H54 (cell line): ENCODE data around the gene P3R3URF.

ENCODE experiments used
- DNase-seq: peaks from one replicate; pipeline ENCODE4 v3.0.0; 2011; ENCODE audit warnings: low spot score, mixed read lengths; ENCODE audit not compliant: insufficient read length
- FAIRE-seq: peaks from 3 replicates; lab custom pipeline; 2011; peaks lifted over from hg19 to GRCh38; lab: Jason Lieb, UNC
- POLR2A ChIP-seq: IDR thresholded peaks from 2 replicates; pipeline ENCODE4 v1.6.1; 2011; ENCODE audit warnings: low read depth, mild to moderate bottlenecking, low read length

P3R3URF gene

DNA sequence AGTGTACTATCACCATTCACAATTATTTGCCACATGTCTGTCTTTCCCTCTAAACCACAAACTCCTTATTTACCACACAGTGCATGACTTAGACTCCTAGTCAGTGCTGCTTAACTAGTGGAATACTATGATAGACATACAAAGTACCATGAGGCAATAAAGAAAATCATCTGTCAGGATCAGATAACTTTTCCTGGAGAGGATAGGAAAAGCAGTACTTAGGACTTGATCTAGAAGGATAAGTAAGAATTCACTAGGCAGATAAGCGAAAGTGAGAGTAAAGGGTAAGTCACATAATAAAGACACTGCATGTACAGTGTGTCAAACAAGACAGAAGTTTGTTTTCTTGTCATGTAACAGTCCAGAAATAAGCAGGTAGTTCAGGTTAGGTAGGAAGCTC, 22.6 kb downstream of the P3R3URF start:
- DNase-seq, result no peak
- no peak for FAIRE-seq
- TF ChIP-seq POLR2A, result no peak

- no peak for TF ChIP-seq POLR2A
- FAIRE-seq (no peak), DNase-seq (no peak)
Measured at GRCh38 chr1:46153228-46153627, 23.1 kb downstream of the P3R3URF start.

DNA sequence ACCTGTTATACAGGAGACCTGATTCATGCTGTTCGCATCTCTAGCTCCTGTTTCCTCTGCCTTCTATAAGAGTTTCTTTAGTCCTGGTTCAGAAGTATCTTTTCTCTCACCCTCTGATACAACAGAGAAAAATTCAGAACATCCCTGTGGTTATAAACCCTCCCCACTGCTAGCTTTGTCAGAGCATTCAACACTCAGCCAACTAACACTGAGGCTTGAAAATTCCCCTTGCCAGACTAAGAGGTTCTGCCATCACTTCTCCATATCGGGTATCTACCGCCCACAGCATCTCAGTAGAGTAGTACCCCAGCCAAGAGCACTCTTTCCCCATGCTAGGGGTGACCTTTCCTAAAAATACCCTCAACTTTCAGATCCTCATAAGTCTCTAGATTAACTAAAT, 24.3 kb downstream of the P3R3URF start:
- DNase-seq (no peak), FAIRE-seq (no peak)
- TF ChIP-seq POLR2A, result no peak

GRCh38 chr1:46150085-46150484, 26.2 kb downstream of the P3R3URF start:
- DNase-seq, result no peak

DNA sequence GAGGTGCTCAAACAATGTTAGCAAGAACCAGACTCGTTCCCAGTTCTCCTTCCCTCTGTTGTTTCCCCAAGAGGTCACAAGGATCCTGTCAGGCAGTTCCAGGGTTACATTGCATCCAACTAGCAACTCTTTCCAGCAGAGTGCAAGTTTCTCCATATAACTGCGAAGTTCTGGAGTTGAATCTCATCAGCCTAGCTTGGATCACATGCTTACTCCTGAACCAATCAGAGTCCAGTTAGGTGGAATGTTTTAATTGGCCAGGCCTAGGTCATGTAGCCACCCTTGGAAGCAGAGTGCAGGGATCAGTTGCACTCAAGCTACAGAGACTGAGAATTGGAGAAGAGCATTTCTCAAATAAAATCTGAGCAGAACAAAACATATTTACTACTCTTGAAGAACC, 28.0 kb downstream of the P3R3URF start:
- no peak for TF ChIP-seq POLR2A
- DNase-seq (no peak), FAIRE-seq (no peak)

More at GRCh38 chr1:46150085-46150484, 26.2 kb downstream of the P3R3URF start:
- TF ChIP-seq POLR2A, result no peak
- no peak for FAIRE-seq

DNA sequence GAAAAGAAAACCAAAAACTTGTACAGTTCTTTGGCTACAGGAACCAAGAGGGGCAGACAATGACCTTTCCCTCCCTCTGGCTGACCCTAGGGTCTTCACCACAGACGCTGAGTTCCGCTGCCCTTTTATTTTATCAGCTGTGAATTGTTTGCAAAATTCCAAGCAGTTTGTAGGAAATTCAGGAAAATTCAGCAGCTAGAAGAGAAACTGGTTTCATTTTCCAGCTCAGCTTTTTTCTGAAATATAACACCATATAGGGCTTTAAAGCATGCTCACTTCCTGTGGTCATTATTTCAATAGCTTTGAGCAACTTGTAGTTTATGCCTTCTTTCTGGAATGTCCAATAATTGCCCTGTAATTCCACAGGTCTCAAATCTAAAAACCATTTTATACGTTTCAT, 38.4 kb downstream of the P3R3URF start:
- DNase-seq (no peak), FAIRE-seq (no peak)
- no peak for TF ChIP-seq POLR2A

- FAIRE-seq (no peak), DNase-seq (no peak)
- TF ChIP-seq POLR2A, result no peak
Measured at GRCh38 chr1:46136711-46137110, 39.6 kb downstream of the P3R3URF start.

DNA sequence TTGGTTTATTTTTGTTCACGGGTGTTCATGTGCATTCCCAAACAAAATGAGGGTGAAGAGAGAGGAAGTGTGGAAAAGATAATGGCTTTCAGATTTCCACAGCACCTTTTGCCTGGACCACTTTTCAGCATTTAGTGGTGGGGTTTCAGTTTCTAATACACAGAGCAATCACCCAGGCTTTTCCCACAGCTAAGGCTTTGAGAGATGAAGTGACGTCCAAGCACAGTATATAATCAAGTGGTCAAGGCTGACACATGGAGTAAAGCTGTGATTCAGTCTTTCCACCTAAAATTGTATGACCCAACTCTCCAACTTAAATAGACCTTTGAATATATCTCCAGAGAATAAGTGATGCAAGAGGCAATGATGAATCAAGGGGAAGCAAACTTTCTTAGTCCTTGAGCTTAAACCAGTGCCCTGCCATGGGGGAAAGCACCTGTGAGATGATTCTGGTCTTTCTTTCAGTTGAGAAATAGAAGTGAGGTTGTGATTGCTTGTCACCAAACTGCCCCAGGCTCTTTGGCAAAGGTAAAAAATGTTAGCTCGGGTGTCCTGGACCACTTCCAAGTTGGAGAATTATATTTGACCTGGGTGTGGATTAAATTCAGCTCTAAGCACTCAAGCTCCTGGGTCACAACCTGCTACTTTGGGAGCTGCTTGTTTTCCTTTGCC, 41.5 kb downstream of the P3R3URF start:
- no peak for TF ChIP-seq POLR2A
- DNase-seq (no peak), FAIRE-seq (no peak)

GRCh38 chr1:46133781-46134350, 42.4 kb downstream of the P3R3URF start:
- DNase-seq (no peak), FAIRE-seq (no peak)
- no peak for TF ChIP-seq POLR2A

- DNase-seq (peak; percentile 61), FAIRE-seq (no peak)
- TF ChIP-seq POLR2A, result no peak; the same call in 1 of the 2 replicates
Measured at GRCh38 chr1:46133181-46133658, 43.1 kb downstream of the P3R3URF start.

GRCh38 chr1:46132529-46133180, 43.6 kb downstream of the P3R3URF start, which contains the start of gene PIK3R3:
TSS of gene PIK3R3 (minus strand) at chr1:46132629. CDS start at chr1:46131952, 677 bp downstream.
- peak; percentile 96 for DNase-seq
- peak; percentile 98 for TF ChIP-seq POLR2A
- peak; percentile 89 for FAIRE-seq

- no peak for FAIRE-seq
- no peak for DNase-seq
- TF ChIP-seq POLR2A, result no peak
Measured at GRCh38 chr1:46131712-46132528, 44.4 kb downstream of the P3R3URF start.

GRCh38 chr1:46131093-46131492, 45.2 kb downstream of the P3R3URF start:
- FAIRE-seq (no peak), DNase-seq (no peak)
- TF ChIP-seq POLR2A, result no peak

DNA sequence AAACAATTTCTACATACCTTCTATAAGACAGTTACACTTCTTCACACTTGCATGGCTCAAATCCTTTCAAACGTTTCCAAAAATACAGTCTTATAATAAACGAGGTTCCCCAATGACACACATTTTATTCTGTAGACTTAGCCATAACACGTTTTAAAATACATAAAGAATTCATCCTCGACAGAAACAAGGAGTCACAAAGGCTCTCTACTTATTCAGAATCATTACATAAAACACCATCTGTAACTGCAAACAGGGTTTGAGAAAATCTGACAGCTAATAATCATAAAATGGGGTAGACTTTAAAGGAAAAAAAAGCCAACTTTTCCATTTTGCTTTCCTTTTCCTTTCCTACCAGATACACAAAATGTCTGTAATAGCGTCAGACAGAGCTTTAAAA, 45.7 kb downstream of the P3R3URF start:
- FAIRE-seq (no peak), DNase-seq (no peak)
- TF ChIP-seq POLR2A, result no peak

DNA sequence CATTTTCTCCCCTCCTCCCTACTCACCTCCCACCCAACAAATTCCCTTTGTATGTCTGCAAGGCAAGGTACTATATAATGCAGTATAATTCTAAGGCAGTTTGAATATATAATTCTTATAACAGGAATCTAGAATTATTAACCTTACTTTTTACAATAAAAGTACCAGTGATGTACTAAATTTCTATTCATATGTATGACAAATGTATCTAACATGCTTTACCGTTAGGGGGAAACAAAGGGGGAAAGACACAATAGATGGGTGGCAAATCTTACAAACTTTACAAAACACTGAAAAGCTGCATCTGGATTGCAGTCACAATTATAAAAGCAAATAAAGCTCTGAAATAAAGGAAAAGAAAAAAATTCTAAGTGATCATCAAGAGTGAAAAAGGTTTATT, 46.2 kb downstream of the P3R3URF start:
- TF ChIP-seq POLR2A, result no peak
- FAIRE-seq (no peak), DNase-seq (no peak)
